Nephron progenitor cell (in vitro differentiated cells): ENCODE data around the gene CFAP74.
"Not testable (repeated sequence)": the region's sequence is repeated elsewhere in the genome, so short reads cannot be mapped to it uniquely, and the experiment has no call there.

Experiments
- DNase-seq: peaks from one replicate; pipeline ENCODE4 v3.0.0; 2021
- H3K27ac Mint-ChIP-seq: 2 replicates; pipeline ENCODE4 v1.8.0; 2021; ENCODE audit warnings: mild to moderate bottlenecking, moderate library complexity, mixed read lengths
- H3K27me3 Mint-ChIP-seq: 2 replicates; pipeline ENCODE4 v1.8.0; 2021; ENCODE audit warnings: mild to moderate bottlenecking, low read depth, mixed read lengths; ENCODE audit not compliant: poor library complexity
- H3K36me3 Mint-ChIP-seq: 2 replicates; pipeline ENCODE4 v1.8.0; 2021; ENCODE audit warnings: low read depth, mixed read lengths
- H3K4me1 Mint-ChIP-seq: 2 replicates; pipeline ENCODE4 v1.8.0; 2021; ENCODE audit warnings: mixed read lengths
- H3K4me3 Mint-ChIP-seq: 2 replicates; pipeline ENCODE4 v1.8.0; 2021; ENCODE audit warnings: mild to moderate bottlenecking, moderate library complexity, mixed read lengths
- H3K9me3 Mint-ChIP-seq: 2 replicates; pipeline ENCODE4 v1.8.0; 2021; ENCODE audit warnings: mild to moderate bottlenecking, moderate library complexity, mixed read lengths
- TF ChIP-seq, protein P1 (sequence below): fragments of 200-600 bp; sonication (generic); IDR thresholded peaks from 2 replicates; pipeline ENCODE4 v1.5.0; 2021; ENCODE audit warnings: antibody characterized with exemption

CFAP74 gene

GRCh38 chr1:1938613-1939295 is 64.8 kb downstream of the CFAP74 start:
- Mint-ChIP-seq H3K4me3 (no peak overlapping the region), H3K27me3 (peaks cover 5% of the 10 kb centered on the region), H3K36me3 (no peaks in the 10 kb centered on the region), H3K27ac (no peak overlapping the region), H3K4me1 (peaks cover 2% of the 10 kb centered on the region), H3K9me3 (peaks cover 9% of the 10 kb centered on the region)
- DNase-seq, result no peak
- TF ChIP-seq, protein P1, sequence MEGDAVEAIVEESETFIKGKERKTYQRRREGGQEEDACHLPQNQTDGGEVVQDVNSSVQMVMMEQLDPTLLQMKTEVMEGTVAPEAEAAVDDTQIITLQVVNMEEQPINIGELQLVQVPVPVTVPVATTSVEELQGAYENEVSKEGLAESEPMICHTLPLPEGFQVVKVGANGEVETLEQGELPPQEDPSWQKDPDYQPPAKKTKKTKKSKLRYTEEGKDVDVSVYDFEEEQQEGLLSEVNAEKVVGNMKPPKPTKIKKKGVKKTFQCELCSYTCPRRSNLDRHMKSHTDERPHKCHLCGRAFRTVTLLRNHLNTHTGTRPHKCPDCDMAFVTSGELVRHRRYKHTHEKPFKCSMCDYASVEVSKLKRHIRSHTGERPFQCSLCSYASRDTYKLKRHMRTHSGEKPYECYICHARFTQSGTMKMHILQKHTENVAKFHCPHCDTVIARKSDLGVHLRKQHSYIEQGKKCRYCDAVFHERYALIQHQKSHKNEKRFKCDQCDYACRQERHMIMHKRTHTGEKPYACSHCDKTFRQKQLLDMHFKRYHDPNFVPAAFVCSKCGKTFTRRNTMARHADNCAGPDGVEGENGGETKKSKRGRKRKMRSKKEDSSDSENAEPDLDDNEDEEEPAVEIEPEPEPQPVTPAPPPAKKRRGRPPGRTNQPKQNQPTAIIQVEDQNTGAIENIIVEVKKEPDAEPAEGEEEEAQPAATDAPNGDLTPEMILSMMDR, result no peak

GRCh38 chr1:1938276-1938573 is 65.4 kb downstream of the CFAP74 start:
- Mint-ChIP-seq H3K9me3 (peaks cover 14% of the 10 kb centered on the region), H3K36me3 (no peaks in the 10 kb centered on the region), H3K27ac (no peak overlapping the region), H3K4me3 (no peak overlapping the region), H3K4me1 (no peaks in the 10 kb centered on the region), H3K27me3 (peaks cover 5% of the 10 kb centered on the region)
- DNase-seq, result no peak
- TF ChIP-seq, protein P1, result no peak

DNA sequence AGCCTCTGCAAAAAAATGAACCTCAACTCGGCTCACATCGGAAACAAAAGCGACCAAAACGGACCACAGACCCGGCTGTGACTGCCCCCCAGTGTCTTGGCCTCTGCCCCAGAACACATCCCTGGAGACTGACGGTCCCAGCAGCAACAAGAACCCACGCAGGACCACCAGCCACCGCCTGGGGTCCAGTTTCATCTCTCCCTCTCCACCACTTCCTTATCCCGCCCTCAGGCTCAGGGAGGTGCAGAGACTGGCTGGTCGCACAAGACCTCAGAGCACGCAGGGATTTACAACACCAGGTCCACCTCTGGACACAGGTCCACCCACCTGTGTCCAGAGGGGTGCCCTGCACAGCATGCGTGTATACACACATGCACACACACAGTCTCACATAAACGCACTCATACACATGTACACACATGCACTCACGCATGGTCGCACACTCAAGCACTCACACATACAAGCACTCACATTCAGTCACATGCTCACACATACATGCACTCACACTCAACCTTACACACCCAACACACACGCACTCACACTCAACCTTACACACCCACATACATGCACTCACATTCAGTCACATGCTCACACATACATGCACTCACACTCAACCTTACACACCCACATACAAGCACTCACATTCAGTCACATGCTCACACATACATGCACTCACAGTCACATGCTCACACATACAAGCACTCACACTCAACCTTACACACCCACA is 65.9 kb downstream of the CFAP74 start:
- Mint-ChIP-seq H3K36me3 (no peaks in the 10 kb centered on the region), H3K27me3 (peaks cover 5% of the 10 kb centered on the region), H3K4me3 (no peak overlapping the region), H3K4me1 (no peaks in the 10 kb centered on the region), H3K27ac (no peak overlapping the region), H3K9me3 (peaks cover 14% of the 10 kb centered on the region)
- TF ChIP-seq, protein P1, result no peak
- no peak for DNase-seq

DNA sequence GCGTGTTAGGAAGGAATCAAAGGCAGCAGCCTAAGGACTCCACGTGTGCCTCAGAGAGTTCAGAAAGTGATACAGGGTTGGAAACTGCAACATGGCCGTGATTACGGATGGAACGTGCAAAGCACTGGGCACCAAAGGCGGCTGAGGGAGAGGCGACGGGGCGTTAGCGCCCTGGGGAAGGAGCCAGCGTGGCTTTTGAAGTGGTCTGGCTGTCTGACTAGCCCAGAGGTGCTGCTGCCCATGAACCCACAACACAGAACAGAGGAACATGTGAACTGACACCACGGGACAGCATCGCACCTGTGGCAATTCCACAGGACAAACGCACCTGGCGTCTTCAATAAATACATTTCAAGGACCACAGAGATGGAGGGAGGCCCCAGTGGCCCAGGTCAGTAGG is 66.5 kb downstream of the CFAP74 start:
- H3K9me3 Mint-ChIP-seq, result peaks cover 14% of the 10 kb centered on the region
- H3K4me1 Mint-ChIP-seq, result no peaks in the 10 kb centered on the region
- TF ChIP-seq, protein P1, result no peak
- DNase-seq, result no peak
- H3K27ac Mint-ChIP-seq, result no peak overlapping the region
- peaks cover 4% of the 10 kb centered on the region for H3K27me3 Mint-ChIP-seq
- no peak overlapping the region for H3K4me3 Mint-ChIP-seq
- no peaks in the 10 kb centered on the region for H3K36me3 Mint-ChIP-seq

- not testable (repeated sequence) for H3K36me3 Mint-ChIP-seq, H3K27ac Mint-ChIP-seq, DNase-seq, H3K4me3 Mint-ChIP-seq, H3K27me3 Mint-ChIP-seq, H3K4me1 Mint-ChIP-seq
- H3K9me3 Mint-ChIP-seq, result peaks cover 14% of the 10 kb centered on the region
These were observed 68.7 kb downstream of the CFAP74 start for GRCh38 chr1:1934848-1935247.

DNA sequence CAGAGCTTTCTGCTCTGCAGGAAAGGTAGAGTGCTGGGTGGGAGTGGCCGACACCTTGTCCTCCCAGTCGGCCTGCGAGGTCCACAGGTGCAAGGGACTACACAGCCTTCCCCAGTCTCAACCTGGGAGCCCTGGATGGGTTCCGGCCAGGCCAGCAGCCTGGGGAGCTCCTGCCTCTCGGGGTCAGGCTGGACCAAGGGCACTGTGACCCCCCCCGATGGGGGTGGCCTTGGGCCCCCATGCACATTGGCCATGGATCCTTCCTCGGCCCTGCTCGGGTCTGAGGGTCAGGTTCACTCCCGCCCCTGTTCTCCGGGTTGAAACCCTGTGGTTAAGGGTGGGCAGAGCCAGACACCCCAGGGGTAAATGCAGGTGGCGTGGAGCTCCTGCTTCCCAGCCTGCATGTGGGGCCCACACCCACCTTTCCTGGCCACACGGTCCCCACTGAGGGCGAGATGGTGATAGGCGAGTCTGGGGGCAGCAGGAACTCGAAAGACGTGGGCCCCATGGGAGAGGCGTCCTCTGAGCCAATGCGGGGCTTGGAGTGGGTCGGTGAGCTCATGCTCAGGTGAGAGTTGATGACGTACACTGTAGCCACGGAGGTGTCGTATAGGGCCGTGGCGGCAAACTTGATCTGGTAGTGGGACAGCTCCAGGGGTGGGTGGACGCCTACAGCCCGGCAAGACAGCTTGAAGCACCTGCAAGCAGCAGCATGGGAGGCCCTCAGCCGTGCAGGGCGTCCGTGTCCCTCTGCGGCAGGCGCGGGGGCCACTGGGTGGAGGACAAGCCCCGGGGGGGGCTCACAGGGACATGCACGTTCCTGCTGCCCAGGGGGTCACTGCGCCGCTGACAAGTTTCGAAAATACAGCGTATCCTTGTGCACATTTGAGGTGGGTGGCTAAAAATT is 73.7 kb downstream of the CFAP74 start:
- H3K4me3 Mint-ChIP-seq, result no peak overlapping the region
- peaks cover 4% of the 10 kb centered on the region for H3K27me3 Mint-ChIP-seq
- no peaks in the 10 kb centered on the region for H3K36me3 Mint-ChIP-seq
- H3K27ac Mint-ChIP-seq, result no peak overlapping the region
- TF ChIP-seq, protein P1, result no peak
- peaks cover 14% of the 10 kb centered on the region for H3K9me3 Mint-ChIP-seq
- DNase-seq, result no peak
- peaks cover 1% of the 10 kb centered on the region for H3K4me1 Mint-ChIP-seq
